WTC11 (cell line): ENCODE data around the gene WNT6. TPM values are rescaled to one million over a fixed set of nuclear protein-coding genes. Genes with fewer than 3 reads are reported as not detected.

Experiments used
- ATAC-seq: fragments of 200-7000 bp; cut with Tn5 transposase; 2 replicates; pipeline ENCODE4 v1.10.0; 2021; ENCODE audit warnings: mild to moderate bottlenecking, moderate library complexity
- CTCF ChIA-PET: fragments of 300-600 bp; sonication (Branson Sonifier 250); formaldehyde crosslinking; loops from one replicate; lab custom pipeline; 2021; ENCODE audit warnings: antibody characterized with exemption; lab: Charles Lee
- POLR2A ChIA-PET: fragments of 350-600 bp; sonication (Branson Sonifier 250); formaldehyde crosslinking; loops from one replicate; lab custom pipeline; 2021; ENCODE audit warnings: antibody characterized with exemption; lab: Charles Lee
- DNase-seq: peaks from one replicate; pipeline ENCODE4 v3.0.0; 2021; ENCODE audit warnings: low spot score
- H3K27ac Mint-ChIP-seq: 2 replicates; pipeline ENCODE4 v1.8.0; 2021; ENCODE audit warnings: mixed read lengths
- H3K27me3 Mint-ChIP-seq: 2 replicates; pipeline ENCODE4 v1.8.0; 2021; ENCODE audit warnings: low read depth, mild to moderate bottlenecking, moderate library complexity, mixed read lengths
- H3K36me3 Mint-ChIP-seq: 2 replicates; pipeline ENCODE4 v1.8.0; 2021; ENCODE audit warnings: mixed read lengths
- H3K4me1 Mint-ChIP-seq: 2 replicates; pipeline ENCODE4 v1.8.0; 2022; ENCODE audit warnings: mixed read lengths
- H3K4me3 Mint-ChIP-seq: 2 replicates; pipeline ENCODE4 v1.8.0; 2021; ENCODE audit warnings: mild to moderate bottlenecking, moderate library complexity, mixed read lengths
- H3K9me3 Mint-ChIP-seq: 2 replicates; pipeline ENCODE4 v1.8.0; 2021; ENCODE audit warnings: mixed read lengths
- CBFB ChIP-seq: sonication (generic); formaldehyde crosslinking; IDR thresholded peaks from 2 replicates; pipeline ENCODE4 v1.8.1; 2022; ENCODE audit warnings: mild to moderate bottlenecking, low read depth, missing genetic modification reagents
- EMX1 ChIP-seq: fragments of 250-450 bp; sonication (Bioruptor Pico); IDR thresholded peaks from 2 replicates; pipeline ENCODE4 v1.8.0; 2021; ENCODE audit warnings: mild to moderate bottlenecking
- FOXP1 ChIP-seq: sonication (generic); formaldehyde crosslinking; IDR thresholded peaks from 2 replicates; pipeline ENCODE4 v1.8.0; 2022; ENCODE audit warnings: missing genetic modification reagents, mild to moderate bottlenecking, moderate library complexity, borderline replicate concordance
- GABPB1 ChIP-seq: sonication (generic); formaldehyde crosslinking; IDR thresholded peaks from 2 replicates; pipeline ENCODE4 v1.8.1; 2023; ENCODE audit warnings: mild to moderate bottlenecking, missing genetic modification reagents
- GRHL2 ChIP-seq: fragments of 250-450 bp; sonication (Bioruptor Pico); IDR thresholded peaks from 2 replicates; pipeline ENCODE4 v1.8.0; 2022; ENCODE audit warnings: mild to moderate bottlenecking, moderate library complexity; ENCODE audit not compliant: insufficient replicate concordance, severe bottlenecking
- PRDM15 ChIP-seq: sonication (generic); formaldehyde crosslinking; IDR thresholded peaks from 2 replicates; pipeline ENCODE4 v1.8.0; 2022; ENCODE audit warnings: missing genetic modification reagents
- RELA ChIP-seq: sonication (generic); formaldehyde crosslinking; IDR thresholded peaks from 2 replicates; pipeline ENCODE4 v1.8.1; 2022; ENCODE audit warnings: missing genetic modification reagents, mild to moderate bottlenecking, borderline replicate concordance
- SOX15 ChIP-seq: fragments of 250-450 bp; sonication (Bioruptor Pico); IDR thresholded peaks from 2 replicates; pipeline ENCODE4 v1.9.0; 2021; ENCODE audit warnings: mild to moderate bottlenecking
- TCF7 ChIP-seq: sonication (generic); formaldehyde crosslinking; IDR thresholded peaks from 2 replicates; pipeline ENCODE4 v1.8.0; 2022; ENCODE audit warnings: mild to moderate bottlenecking, low read depth, missing genetic modification reagents, moderate library complexity
- ZNF317 ChIP-seq: sonication (generic); formaldehyde crosslinking; IDR thresholded peaks from 2 replicates; pipeline ENCODE4 v1.8.1; 2023; ENCODE audit warnings: low read depth, mild to moderate bottlenecking, moderate library complexity, missing genetic modification reagents, borderline replicate concordance
- ZNF532 ChIP-seq: fragments of 250-450 bp; sonication (Bioruptor Pico); IDR thresholded peaks from 2 replicates; pipeline ENCODE4 v1.9.0; 2021; ENCODE audit warnings: mild to moderate bottlenecking, borderline replicate concordance
- ZSCAN18 ChIP-seq: fragments of 250-450 bp; sonication (Bioruptor Pico); IDR thresholded peaks from 2 replicates; pipeline ENCODE4 v2.1.2; 2022; ENCODE audit warnings: mild to moderate bottlenecking, moderate library complexity
- total RNA-seq: library from RNA; stranded (reverse); gene quantifications from 3 replicates; pipeline ENCODE4 v1.2.3, GENCODE V29; 2021
- TF ChIP-seq, protein P1 (sequence below): sonication (generic); formaldehyde crosslinking; IDR thresholded peaks from 2 replicates; pipeline ENCODE4 v1.8.0; 2023; ENCODE audit warnings: missing genetic modification reagents
- TF ChIP-seq, protein P2 (sequence below): sonication (generic); formaldehyde crosslinking; IDR thresholded peaks from 2 replicates; pipeline ENCODE4 v1.8.0; 2023; ENCODE audit warnings: missing genetic modification reagents, mild to moderate bottlenecking, borderline replicate concordance

The WNT6 gene
- total RNA-seq, 1 experiment from 2014 or later, result not detected

DNA sequence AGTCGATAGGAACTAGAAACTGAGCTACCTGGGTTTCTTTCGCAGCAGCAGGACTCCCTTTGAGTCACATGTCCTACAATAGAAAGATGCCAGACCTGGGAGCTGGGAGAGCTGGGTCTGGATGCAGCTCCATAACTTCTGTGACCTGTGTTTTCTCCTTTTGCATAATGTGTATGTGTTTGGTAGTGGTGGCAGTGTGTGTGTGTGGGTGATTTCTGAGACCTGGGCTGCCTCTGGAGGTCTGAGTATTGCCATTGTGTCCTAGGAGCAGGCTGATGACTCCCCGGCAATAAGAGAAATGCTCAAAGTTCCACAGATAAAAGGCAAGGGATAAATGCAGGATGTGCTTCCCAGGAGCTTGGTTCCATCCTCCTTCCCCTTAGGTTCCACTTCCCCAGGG, 27.5 kb downstream of the WNT6 start:
- POLR2A ChIA-PET, result no interaction called here
- ATAC-seq, result no peak
- no peak overlapping the region for H3K27ac Mint-ChIP-seq
- H3K4me1 Mint-ChIP-seq, result no peaks in the 10 kb centered on the region
- no peak overlapping the region for H3K4me3 Mint-ChIP-seq
- CTCF ChIA-PET, result interaction anchor here (0.8 to 4.5 kb wide), 9 partner anchors 10 to 267 kb away, joined by 3 to 33 read pairs (median 4); no protein-coding TSS in a partner anchor
- no peak for DNase-seq
- H3K27me3 Mint-ChIP-seq, result peaks cover 99% of the 10 kb centered on the region
- TF ChIP-seq FOXP1 (CRISPR knock-in tag) (no peak), ZNF317 (CRISPR knock-in tag) (no peak), ZSCAN18 (no peak), CBFB (CRISPR knock-in tag) (no peak), TCF7 (CRISPR knock-in tag) (no peak), ZNF532 (CRISPR knock-in tag) (no peak), GRHL2 (CRISPR knock-in tag) (no peak), PRDM15 (CRISPR knock-in tag) (no peak), SOX15 (CRISPR knock-in tag) (no peak), EMX1 (CRISPR knock-in tag) (no peak), GABPB1 (CRISPR knock-in tag) (no peak), RELA (CRISPR knock-in tag) (no peak)
- TF ChIP-seq, protein P1, sequence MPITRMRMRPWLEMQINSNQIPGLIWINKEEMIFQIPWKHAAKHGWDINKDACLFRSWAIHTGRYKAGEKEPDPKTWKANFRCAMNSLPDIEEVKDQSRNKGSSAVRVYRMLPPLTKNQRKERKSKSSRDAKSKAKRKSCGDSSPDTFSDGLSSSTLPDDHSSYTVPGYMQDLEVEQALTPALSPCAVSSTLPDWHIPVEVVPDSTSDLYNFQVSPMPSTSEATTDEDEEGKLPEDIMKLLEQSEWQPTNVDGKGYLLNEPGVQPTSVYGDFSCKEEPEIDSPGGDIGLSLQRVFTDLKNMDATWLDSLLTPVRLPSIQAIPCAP (CRISPR knock-in tag), result no peak
- TF ChIP-seq, protein P2, sequence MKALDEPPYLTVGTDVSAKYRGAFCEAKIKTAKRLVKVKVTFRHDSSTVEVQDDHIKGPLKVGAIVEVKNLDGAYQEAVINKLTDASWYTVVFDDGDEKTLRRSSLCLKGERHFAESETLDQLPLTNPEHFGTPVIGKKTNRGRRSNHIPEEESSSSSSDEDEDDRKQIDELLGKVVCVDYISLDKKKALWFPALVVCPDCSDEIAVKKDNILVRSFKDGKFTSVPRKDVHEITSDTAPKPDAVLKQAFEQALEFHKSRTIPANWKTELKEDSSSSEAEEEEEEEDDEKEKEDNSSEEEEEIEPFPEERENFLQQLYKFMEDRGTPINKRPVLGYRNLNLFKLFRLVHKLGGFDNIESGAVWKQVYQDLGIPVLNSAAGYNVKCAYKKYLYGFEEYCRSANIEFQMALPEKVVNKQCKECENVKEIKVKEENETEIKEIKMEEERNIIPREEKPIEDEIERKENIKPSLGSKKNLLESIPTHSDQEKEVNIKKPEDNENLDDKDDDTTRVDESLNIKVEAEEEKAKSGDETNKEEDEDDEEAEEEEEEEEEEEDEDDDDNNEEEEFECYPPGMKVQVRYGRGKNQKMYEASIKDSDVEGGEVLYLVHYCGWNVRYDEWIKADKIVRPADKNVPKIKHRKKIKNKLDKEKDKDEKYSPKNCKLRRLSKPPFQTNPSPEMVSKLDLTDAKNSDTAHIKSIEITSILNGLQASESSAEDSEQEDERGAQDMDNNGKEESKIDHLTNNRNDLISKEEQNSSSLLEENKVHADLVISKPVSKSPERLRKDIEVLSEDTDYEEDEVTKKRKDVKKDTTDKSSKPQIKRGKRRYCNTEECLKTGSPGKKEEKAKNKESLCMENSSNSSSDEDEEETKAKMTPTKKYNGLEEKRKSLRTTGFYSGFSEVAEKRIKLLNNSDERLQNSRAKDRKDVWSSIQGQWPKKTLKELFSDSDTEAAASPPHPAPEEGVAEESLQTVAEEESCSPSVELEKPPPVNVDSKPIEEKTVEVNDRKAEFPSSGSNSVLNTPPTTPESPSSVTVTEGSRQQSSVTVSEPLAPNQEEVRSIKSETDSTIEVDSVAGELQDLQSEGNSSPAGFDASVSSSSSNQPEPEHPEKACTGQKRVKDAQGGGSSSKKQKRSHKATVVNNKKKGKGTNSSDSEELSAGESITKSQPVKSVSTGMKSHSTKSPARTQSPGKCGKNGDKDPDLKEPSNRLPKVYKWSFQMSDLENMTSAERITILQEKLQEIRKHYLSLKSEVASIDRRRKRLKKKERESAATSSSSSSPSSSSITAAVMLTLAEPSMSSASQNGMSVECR (CRISPR knock-in tag), result no peak
- no peaks in the 10 kb centered on the region for H3K36me3 Mint-ChIP-seq
- no peaks in the 10 kb centered on the region for H3K9me3 Mint-ChIP-seq
